C4-2B (cell line): ENCODE results near the gene LCTL.

ENCODE experiments used
- CTCF ChIP-seq: fragments of 450-650 bp; conservative IDR thresholded peaks from 2 replicates; pipeline ENCODE4 v1.5.1; 2017; ENCODE audit warnings: mild to moderate bottlenecking
- ZFX ChIP-seq: fragments of 450-650 bp; IDR thresholded peaks from 2 replicates; pipeline ENCODE4 v1.6.1; 2017

GRCh38 chr15:66587020-66587419, 21.2 kb upstream of the LCTL start:
- TF ChIP-seq CTCF (no peak), ZFX (no peak)
